ENCODE measurements around the gene SPTBN1.

- TF ChIP-seq HIVEP1 (CRISPR knock-in tag; IDR thresholded peaks at IDR 0.05) = no peak
- no peak for TF ChIP-seq ZNF12 (CRISPR knock-in tag; IDR thresholded peaks at IDR 0.05)
- TF ChIP-seq CTCF (IDR thresholded peaks at IDR 0.05 in 2 of 3, conservative IDR thresholded peaks at IDR 0.05 in 1 of 3; ENCODE audit: insufficient read depth in 2 of 3, low read depth in 1 of 3, low read length in 3 of 3) = no peak
- no peak for TF ChIP-seq HDAC2 (IDR thresholded peaks at IDR 0.05)
Measured at GRCh38 chr2:54605836-54606235, 149.7 kb downstream of the SPTBN1 start.

Data from K562 (cell line).